ENCODE measurements around the gene LAMTOR2.

- TF ChIP-seq EP300 (conservative IDR thresholded peaks at IDR 0.05; ENCODE audit: poor library complexity, severe bottlenecking) (no peak), CTCF (IDR thresholded peaks at IDR 0.05; ENCODE audit: poor library complexity, severe bottlenecking) (no peak), RAD21 (conservative IDR thresholded peaks at IDR 0.05) (no peak), EZH2 (IDR thresholded peaks at IDR 0.05; ENCODE audit: borderline replicate concordance, insufficient read depth, low read length, poor library complexity, severe bottlenecking) (no peak)
- TF ChIP-seq, protein P1, sequence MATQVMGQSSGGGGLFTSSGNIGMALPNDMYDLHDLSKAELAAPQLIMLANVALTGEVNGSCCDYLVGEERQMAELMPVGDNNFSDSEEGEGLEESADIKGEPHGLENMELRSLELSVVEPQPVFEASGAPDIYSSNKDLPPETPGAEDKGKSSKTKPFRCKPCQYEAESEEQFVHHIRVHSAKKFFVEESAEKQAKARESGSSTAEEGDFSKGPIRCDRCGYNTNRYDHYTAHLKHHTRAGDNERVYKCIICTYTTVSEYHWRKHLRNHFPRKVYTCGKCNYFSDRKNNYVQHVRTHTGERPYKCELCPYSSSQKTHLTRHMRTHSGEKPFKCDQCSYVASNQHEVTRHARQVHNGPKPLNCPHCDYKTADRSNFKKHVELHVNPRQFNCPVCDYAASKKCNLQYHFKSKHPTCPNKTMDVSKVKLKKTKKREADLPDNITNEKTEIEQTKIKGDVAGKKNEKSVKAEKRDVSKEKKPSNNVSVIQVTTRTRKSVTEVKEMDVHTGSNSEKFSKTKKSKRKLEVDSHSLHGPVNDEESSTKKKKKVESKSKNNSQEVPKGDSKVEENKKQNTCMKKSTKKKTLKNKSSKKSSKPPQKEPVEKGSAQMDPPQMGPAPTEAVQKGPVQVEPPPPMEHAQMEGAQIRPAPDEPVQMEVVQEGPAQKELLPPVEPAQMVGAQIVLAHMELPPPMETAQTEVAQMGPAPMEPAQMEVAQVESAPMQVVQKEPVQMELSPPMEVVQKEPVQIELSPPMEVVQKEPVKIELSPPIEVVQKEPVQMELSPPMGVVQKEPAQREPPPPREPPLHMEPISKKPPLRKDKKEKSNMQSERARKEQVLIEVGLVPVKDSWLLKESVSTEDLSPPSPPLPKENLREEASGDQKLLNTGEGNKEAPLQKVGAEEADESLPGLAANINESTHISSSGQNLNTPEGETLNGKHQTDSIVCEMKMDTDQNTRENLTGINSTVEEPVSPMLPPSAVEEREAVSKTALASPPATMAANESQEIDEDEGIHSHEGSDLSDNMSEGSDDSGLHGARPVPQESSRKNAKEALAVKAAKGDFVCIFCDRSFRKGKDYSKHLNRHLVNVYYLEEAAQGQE (IDR thresholded peaks at IDR 0.05; ENCODE audit: borderline replicate concordance) = no peak
These were observed 33.5 kb upstream of the LAMTOR2 start for GRCh38 chr1:156021093-156021428.
